HG03432 (cell line): ENCODE measurements around the gene PRKCQ.

Experiments
- ATAC-seq: cut with Tn5 transposase; IDR thresholded peaks from one replicate; pipeline ENCODE4 v1.9.1; 2021; ENCODE audit warnings: mild to moderate bottlenecking, moderate library complexity; ENCODE audit not compliant: unreplicated experiment

Gene PRKCQ

DNA sequence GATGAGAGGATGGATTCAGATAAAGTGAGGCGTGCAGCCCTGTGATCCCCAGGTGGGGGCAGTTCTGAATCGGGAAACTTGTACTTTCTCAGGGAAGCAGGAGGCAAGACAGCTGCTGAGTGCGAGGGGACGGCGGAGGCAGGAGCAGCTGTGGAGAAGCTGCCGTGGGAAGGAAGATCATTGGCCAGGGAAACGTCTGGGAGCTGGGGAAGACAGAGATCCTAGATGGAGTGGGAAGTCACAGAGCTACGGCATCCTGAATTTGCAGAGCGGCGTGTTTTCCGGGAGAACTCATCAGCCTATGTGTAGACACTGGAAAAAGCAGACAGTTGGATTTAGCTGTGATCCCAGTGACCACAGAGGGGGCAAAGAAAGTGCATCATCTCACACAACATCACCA lies 9.2 kb downstream of the PRKCQ start:
- no peak for ATAC-seq

- ATAC-seq: no peak
These were observed 10.8 kb downstream of the PRKCQ start for GRCh38 chr10:6569259-6569658.

GRCh38 chr10:6567884-6568283 lies 12.2 kb downstream of the PRKCQ start:
- ATAC-seq: no peak

GRCh38 chr10:6567203-6567703 lies 12.8 kb downstream of the PRKCQ start:
- no peak for ATAC-seq

DNA sequence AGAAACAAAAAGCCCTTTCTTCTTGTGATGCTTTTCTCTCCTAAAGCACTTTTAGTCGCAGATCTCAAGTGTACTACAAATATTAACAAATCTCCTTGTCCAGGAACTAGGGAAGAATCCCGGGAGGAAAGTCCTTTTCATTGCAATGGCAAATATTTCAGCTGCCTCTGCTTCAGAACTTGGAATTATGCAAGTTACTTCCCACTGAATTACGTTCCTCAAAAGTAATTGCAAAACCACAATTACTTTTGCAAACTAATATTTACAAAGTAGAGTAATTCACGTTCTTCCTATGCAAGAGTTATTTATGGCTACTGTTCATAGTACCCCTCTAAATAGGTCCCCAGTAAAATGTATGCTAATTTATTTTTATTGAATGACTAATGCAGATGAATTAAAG lies 14.5 kb downstream of the PRKCQ start:
- no peak for ATAC-seq

GRCh38 chr10:6564367-6564766 lies 15.7 kb downstream of the PRKCQ start:
- ATAC-seq: no peak

DNA sequence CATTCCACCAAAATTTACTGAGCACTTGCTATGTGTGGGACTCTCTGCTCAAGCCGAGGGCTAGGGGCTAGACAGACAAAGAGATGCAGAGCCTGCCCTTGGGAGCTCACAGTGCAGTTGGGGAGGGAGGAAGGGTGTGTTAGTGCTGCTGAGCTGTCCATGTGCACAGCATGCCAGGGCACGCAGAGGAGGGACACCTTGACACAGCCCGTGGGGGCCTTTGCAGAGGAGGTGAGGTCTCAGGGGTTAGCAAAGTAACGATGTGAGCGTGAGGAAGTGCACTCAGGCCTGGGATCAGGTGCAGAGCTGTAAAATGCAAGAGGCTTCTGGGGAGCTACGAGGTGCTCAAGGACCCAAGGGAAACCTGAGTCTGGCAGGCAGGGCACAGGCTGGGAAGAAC lies 16.3 kb downstream of the PRKCQ start:
- no peak for ATAC-seq

DNA sequence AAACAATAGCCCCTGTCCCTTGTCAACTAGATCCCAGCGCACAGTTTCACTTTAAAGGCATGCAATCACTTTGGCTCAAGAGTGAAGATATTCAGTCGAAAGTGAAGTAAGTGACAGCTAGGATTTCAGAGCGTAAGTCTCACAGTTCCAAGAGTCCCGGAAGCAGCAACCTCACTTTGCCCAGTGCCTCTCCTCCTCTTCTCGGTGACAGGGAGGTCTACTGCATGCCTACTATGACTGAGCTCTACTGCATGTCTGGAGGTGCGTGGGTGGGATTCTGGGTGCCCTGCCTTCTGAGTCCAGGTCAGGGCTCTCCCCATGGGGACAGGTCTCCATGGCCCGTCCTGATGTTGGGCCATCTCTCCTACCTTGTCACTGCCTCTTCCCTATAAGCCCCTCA lies 17.0 kb downstream of the PRKCQ start:
- ATAC-seq: no peak

GRCh38 chr10:6562221-6562620 lies 17.9 kb downstream of the PRKCQ start:
- ATAC-seq: no peak

DNA sequence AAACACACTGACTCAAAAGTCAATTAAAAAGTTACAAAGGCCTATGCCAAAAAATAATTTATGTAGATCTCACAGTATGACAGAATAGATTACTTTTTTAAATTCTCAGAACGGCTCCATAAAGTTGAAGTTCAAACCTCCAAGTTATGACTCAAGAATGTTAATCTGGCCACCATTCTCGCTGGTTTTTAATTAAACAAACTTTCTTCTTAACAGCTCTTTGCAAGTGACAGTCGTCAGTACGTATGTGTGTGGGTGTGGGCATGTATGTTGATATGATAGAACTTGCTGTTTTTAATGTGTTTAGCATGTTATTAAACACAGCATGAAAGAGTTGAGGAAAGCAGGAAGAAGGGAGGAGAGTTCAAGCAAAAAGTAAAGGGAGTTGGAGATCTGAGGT lies 18.5 kb downstream of the PRKCQ start:
- ATAC-seq: no peak

DNA sequence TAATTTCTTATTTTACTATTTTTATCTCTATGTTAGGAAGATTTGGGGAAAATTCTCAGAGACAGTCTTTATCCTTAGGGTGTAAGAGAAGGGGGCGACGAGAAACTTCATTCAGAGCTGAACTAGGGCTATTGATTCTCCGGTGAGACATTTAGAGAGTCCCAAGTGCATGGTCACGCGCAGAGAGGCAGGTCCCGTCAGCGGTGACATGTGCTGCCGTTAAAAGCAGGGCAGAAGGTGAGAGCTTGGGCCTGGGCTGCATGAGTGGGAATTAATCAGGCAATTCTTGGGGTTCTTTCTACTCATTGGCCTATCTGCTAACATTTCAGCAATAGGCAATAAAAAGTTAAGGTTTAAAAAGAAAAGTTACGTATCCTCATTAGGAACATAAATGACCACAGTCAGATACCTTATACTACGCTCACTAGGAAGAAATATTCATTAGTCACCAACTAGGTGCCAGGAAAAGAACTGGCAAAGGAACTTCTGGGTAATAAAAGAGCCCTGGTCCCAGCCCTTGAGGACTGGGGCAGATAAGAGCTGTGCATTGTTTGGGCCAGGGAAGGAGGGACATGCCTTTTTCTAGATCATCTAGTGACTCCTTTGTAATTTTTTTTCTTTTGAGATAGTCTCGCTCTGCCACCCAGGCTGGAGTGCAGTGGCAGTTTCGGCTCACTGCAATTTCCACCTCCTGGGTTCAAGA lies 21.2 kb downstream of the PRKCQ start:
- no peak for ATAC-seq

GRCh38 chr10:6558272-6558671 lies 21.8 kb downstream of the PRKCQ start:
- ATAC-seq: no peak

DNA sequence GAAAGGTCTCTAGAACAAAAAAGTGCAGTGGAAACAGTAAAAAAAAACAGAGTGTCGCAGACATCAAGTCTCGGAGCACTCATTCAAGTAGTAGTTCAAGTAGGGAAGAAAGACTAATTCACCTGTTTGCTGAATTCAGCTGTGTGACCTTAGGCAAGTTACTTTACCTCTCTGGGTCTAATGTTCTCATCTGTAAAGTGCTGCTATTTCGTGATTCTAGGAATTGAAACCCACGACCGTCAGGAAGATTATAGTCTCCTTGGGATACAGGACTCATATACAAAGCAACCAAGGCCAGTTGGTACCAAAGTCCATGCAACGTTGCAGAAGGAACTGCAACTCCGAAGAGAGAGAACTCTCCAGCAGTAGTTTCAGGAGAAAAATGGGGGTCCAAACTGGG lies 26.1 kb downstream of the PRKCQ start:
- no peak for ATAC-seq

DNA sequence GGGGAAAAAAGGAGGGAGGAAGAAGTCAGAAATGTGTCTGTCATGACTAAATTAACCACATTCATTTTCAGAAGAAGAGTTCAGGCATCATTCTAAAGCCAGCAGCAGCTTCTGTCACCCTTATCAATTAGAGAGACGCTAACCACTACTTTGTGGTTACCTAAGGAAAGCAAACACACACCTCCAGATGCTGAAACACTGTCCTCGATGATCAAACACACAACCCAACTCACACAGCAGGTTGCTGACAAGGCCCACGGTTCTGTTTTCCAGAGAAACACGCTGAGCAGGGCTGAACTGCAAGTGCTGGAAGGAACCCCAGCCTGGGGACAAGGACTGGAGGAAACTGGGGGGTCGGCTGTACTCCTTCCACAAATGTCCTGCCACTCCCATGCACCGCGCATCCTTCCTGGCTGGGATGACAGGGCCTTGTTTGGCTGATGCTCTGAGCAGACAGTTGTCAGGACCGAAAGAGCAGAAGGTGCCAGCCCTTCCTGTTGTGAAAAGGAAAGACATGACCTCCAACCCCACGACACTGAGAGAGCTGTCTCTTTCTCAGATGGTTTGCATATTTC lies 36.6 kb downstream of the PRKCQ start:
- ATAC-seq: peak; percentile 50

- ATAC-seq: peak; percentile 38
These were observed 37.1 kb downstream of the PRKCQ start for GRCh38 chr10:6542999-6543430.

GRCh38 chr10:6539833-6540232 lies 40.2 kb downstream of the PRKCQ start:
- no peak for ATAC-seq

GRCh38 chr10:6537770-6538169 lies 42.3 kb downstream of the PRKCQ start:
- ATAC-seq: no peak

DNA sequence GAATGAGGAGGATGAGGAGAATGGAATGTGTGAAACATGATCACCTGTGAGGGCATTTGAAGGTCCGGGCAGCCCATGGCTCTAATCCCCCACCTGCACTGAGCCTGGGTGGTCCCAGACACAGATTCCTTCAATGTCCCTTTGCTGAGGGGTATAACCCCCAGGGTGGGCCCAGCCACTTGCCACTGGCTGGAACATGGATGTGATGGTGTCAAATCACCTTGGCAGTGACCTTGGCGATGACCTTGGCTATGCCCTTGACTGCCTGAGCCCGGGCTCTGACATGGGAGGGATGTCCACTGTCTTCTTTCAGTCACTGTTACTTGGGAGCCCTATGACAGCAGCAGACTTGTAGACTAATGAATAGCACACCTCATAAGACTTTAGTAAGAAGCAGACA lies 44.0 kb downstream of the PRKCQ start:
- no peak for ATAC-seq

- no peak for ATAC-seq
These were observed 44.8 kb downstream of the PRKCQ start for GRCh38 chr10:6535156-6535764.

- no peak for ATAC-seq
These were observed 47.8 kb downstream of the PRKCQ start for GRCh38 chr10:6532321-6532720.

- ATAC-seq: no peak
These were observed 49.1 kb downstream of the PRKCQ start for GRCh38 chr10:6530966-6531365.

DNA sequence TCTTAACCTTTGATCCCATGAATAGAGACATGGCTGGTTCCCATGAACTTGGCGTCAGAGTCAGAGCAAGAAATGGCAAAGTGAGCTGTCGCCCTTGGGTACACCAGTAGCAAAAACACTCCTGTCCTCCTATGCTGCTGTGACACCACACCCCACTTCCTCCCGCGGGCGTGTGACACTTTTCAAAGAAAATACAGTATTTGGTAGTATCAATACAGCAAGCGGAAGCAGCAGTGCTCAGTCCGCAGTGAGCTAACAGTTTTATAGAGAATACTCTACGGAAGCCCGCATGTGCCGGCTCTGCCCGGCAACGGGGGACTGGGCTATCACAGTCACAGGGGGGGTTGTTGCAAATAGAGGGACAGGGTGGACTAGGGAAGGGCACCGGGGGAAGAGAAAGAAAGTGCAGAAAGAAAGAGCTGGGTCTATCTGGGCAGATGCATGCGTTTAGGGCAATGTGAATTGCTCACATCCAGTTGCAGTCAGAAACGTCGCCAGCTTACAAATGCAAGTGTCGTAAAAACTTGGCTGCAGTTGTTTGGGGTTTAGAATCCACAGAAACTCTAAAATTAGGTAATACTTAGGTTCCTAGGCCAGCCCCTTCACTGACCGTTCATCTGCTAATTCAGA lies 49.8 kb downstream of the PRKCQ start:
- no peak for ATAC-seq
